AG09309 (cell line): ENCODE results near the gene ZNF213.
"Not testable (repeated sequence)": the region's sequence is repeated elsewhere in the genome, so short reads cannot be mapped to it uniquely, and the experiment has no call there.

Experiments
- DNase-seq: peaks from one replicate; pipeline ENCODE4 v3.0.0-alpha.2; 2010; ENCODE audit warnings: low read depth
- H3K4me3 ChIP-seq: 2 replicates; pipeline ENCODE4 v1.5.1; 2011; ENCODE audit warnings: mild to moderate bottlenecking, low read depth, low read length, moderate library complexity; ENCODE audit not compliant: control insufficient read depth
- CTCF ChIP-seq: IDR thresholded peaks from 2 replicates; pipeline ENCODE4 v1.5.1; 2011; ENCODE audit warnings: mild to moderate bottlenecking, low read depth, low read length, inconsistent platforms; ENCODE audit not compliant: insufficient read depth, control insufficient read depth; ENCODE audit errors: missing control alignments

Gene ZNF213

GRCh38 chr16:3180445-3180878 is 45.6 kb downstream of the ZNF213 start:
- no peak for DNase-seq
- TF ChIP-seq CTCF: no peak
- no peak overlapping the region for H3K4me3 ChIP-seq

- not testable (repeated sequence) for DNase-seq, H3K4me3 ChIP-seq
Observed at GRCh38 chr16:3182293-3182607, 47.4 kb downstream of the ZNF213 start.

- no peak for DNase-seq
- peak overlapping the region; percentile 58 for H3K4me3 ChIP-seq
- TF ChIP-seq CTCF: peak; percentile 57
Observed at GRCh38 chr16:3182608-3183444, 48.0 kb downstream of the ZNF213 start.

GRCh38 chr16:3183445-3184139 is 48.8 kb downstream of the ZNF213 start:
- H3K4me3 ChIP-seq: peak overlapping the region; percentile 58
- DNase-seq: no peak
- TF ChIP-seq CTCF: no peak

GRCh38 chr16:3186946-3187690 is 52.3 kb downstream of the ZNF213 start:
- DNase-seq: no peak
- no peak for TF ChIP-seq CTCF
- H3K4me3 ChIP-seq: no peak overlapping the region

- TF ChIP-seq CTCF: no peak
- peak within 1 kb of the TSS; percentile 58 for H3K4me3 ChIP-seq
- DNase-seq: no peak
Observed at GRCh38 chr16:3187798-3188674, 53.2 kb downstream of the ZNF213 start, which contains the start of gene OR1F1. TSS of gene OR1F1 (plus strand) at chr16:3188204.
